ENCODE data around the gene CCDC188.

GRCh38 chr22:20192293-20192971 lies 41.6 kb upstream of the CCDC188 start:
- TF ChIP-seq CTCF (IDR thresholded peaks at IDR 0.05; ENCODE audit: insufficient read depth, low read depth, low read length) (no peak), EZH2 (IDR thresholded peaks at IDR 0.05; ENCODE audit: insufficient read depth, low read length) (no peak)
